ENCODE results near the gene TNIP1. TPM values are rescaled to one million over a fixed set of nuclear protein-coding genes. Genes with fewer than 3 reads are reported as not detected.

TNIP1 gene
- total RNA-seq, 6 donors from 2014 or later = 109 to 166 (median 130) TPM

DNA sequence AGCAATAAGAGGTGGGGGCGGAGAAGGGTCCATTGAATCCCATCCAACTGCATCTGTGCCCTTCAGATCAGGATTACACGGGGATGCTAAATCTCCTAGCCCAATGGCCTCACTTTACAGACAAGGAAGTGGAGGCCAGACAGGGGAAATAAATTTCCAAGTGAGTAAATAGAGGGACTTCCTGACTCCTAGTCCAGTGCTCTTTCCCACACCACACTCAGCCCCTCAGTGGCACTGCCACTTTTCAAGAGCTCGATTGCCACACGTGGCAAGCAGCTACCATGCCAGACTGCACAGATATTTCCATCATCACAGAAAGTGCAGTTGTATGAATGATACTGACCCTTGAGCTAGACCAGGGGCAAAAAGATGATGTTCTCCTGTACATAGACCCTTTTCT, 8.2 kb upstream of the TNIP1 start:
- peaks cover 47 to 65% (median 48%) of the 10 kb centered on the region in 4 donors for H3K4me1 ChIP-seq
- no peak for ATAC-seq (ENCODE audit: low FRiP score in 2 of 2)
- TF ChIP-seq, protein P1, sequence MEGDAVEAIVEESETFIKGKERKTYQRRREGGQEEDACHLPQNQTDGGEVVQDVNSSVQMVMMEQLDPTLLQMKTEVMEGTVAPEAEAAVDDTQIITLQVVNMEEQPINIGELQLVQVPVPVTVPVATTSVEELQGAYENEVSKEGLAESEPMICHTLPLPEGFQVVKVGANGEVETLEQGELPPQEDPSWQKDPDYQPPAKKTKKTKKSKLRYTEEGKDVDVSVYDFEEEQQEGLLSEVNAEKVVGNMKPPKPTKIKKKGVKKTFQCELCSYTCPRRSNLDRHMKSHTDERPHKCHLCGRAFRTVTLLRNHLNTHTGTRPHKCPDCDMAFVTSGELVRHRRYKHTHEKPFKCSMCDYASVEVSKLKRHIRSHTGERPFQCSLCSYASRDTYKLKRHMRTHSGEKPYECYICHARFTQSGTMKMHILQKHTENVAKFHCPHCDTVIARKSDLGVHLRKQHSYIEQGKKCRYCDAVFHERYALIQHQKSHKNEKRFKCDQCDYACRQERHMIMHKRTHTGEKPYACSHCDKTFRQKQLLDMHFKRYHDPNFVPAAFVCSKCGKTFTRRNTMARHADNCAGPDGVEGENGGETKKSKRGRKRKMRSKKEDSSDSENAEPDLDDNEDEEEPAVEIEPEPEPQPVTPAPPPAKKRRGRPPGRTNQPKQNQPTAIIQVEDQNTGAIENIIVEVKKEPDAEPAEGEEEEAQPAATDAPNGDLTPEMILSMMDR (IDR thresholded peaks at IDR 0.05) = no peak
- TF ChIP-seq POLR2A (IDR thresholded peaks at IDR 0.05) (no peak), EP300 (IDR thresholded peaks at IDR 0.05) (no peak), POLR2AphosphoS5 (IDR thresholded peaks at IDR 0.05) (no peak)
- no peaks in the 10 kb centered on the region for H3K9me3 ChIP-seq
- WGBS, 2 donors = 67 to 81% methylated on average over 4 of the region's 4 CpGs
- no peaks in the 10 kb centered on the region for H3K27me3 ChIP-seq
- no peak overlapping the region for H3K27ac ChIP-seq
- no peaks in the 10 kb centered on the region for H3K36me3 ChIP-seq
- no peak overlapping the region for H3K4me3 ChIP-seq
- no peak for DNase-seq

DNA sequence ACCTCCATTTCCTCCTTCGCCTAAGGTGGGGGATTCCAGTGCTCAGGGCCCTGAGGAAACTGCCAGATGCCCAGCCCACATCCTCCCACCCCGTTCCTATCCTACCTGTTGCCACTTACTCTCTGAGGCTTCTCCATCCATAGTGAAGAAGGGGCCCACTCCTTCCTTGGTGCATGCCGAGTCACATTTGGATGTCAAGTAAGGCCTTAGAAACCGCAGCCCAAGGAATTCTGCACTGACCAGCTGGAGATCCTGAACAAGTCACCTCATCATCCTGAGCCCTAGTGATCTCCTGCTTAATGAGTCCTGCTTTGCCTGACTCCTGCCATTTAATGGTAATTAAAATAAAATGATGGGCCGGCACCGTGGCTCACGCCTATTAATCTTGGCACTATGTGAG, 6.7 kb upstream of the TNIP1 start:
- Histone ChIP-seq H3K9me3 (no peaks in the 10 kb centered on the region), H3K4me3 (no peak overlapping the region), H3K27ac (peak overlapping the region; percentile 78 to 84 (median 83)), H3K4me1 (peaks cover 42 to 62% (median 49%) of the 10 kb centered on the region in 4 donors), H3K36me3 (no peaks in the 10 kb centered on the region), H3K27me3 (no peaks in the 10 kb centered on the region)
- WGBS, 2 donors = 83 to 85% methylated on average over 5 to 7 of the region's 7 CpGs
- no peak for DNase-seq
- ATAC-seq (ENCODE audit: low FRiP score in 2 of 2) = no peak
- TF ChIP-seq POLR2A (IDR thresholded peaks at IDR 0.05) = no peak
- peak in 1 of 2 donors; percentile 24 for TF ChIP-seq POLR2AphosphoS5 (IDR thresholded peaks at IDR 0.05)
- no peak for TF ChIP-seq EP300 (IDR thresholded peaks at IDR 0.05)

DNA sequence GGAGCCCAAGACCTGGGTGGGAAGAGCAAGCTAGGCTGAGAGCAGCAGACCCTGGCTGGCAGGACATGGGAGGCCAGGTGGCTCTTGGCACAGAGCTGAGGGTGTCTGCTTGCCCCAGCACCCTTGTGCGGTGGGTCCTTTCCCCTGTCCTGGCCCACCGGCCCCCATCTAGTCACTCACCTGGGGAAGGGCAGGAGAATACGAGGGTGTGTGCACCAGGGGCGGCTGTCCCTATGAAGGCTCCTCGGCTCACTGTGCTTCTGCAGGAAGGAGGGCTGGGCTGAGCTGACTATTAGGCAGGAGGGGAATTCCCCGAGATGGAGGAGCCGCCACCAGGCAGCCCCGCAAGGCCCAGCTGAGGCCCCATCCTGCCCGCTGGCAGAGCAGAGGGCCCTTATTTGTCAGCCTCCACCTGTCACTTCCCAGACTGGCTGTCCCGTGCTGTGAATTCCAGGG, 6.1 kb upstream of the TNIP1 start:
- peak overlapping the region; percentile 78 to 84 (median 83) for H3K27ac ChIP-seq
- H3K36me3 ChIP-seq = no peaks in the 10 kb centered on the region

DNA sequence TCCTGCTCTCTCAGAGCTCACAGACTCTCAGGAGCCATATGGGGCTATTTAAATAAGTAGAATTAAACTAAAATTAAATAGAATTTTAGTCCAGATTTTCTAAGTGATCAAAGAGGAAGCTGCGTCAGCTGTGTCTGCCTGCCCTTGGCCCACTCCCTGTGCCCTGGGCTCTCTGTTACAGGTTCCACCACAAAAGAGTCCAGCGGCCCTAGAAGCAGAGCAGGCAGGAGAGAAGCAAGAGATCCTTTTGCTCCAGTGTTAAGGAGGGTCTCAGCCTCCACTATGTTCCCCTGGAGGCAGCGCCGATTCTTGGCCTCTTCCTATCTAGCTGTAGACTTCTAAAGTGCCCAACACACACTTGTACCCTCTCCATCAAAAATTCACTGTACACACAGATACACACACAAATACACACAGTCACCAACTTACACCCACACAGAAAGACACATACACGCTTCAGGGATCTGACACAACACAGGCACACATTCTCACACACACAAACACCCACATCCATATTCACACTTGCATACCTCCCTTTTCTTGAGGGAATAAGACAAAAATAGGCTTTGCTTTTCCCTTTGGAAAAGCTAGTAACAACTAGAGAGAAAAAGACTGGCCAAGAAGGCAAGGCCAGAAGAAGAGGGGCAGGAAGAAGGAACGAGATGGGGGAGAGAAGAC, 5.5 kb upstream of the TNIP1 start:
- TF ChIP-seq POLR2A (IDR thresholded peaks at IDR 0.05) = no peak
- TF ChIP-seq, protein P1 (IDR thresholded peaks at IDR 0.05) = no peak
- no peak for TF ChIP-seq POLR2AphosphoS5 (IDR thresholded peaks at IDR 0.05)
- TF ChIP-seq EP300 (IDR thresholded peaks at IDR 0.05) = no peak
- WGBS, 2 donors = 54 to 62% methylated on average over 6 of the region's 6 CpGs
- Histone ChIP-seq H3K9me3 (no peaks in the 10 kb centered on the region), H3K4me3 (peak overlapping the region in 2 of 4 donors; percentile 9 to 35), H3K4me1 (peaks cover 44 to 62% (median 59%) of the 10 kb centered on the region in 4 donors), H3K27me3 (no peaks in the 10 kb centered on the region), H3K36me3 (no peaks in the 10 kb centered on the region), H3K27ac (peak overlapping the region; percentile 78 to 84 (median 83))
- DNase-seq (no peak), ATAC-seq (ENCODE audit: low FRiP score in 2 of 2) (peak in 1 of 2 donors; percentile 1)

More for the DNA sequence above, 6.1 kb upstream of the TNIP1 start:
- Histone ChIP-seq H3K9me3 (no peaks in the 10 kb centered on the region), H3K27me3 (no peaks in the 10 kb centered on the region), H3K4me3 (peak overlapping the region in 2 of 4 donors; percentile 9 to 35), H3K4me1 (peaks cover 45 to 63% (median 54%) of the 10 kb centered on the region in 4 donors)
- DNase-seq (peak; percentile 68 to 71), ATAC-seq (ENCODE audit: low FRiP score in 2 of 2) (peak in 1 of 2 donors; percentile 41)
- no peak for TF ChIP-seq EP300 (IDR thresholded peaks at IDR 0.05)
- TF ChIP-seq, protein P1 (IDR thresholded peaks at IDR 0.05) = no peak
- peak in 1 of 4 donors; percentile 15 for TF ChIP-seq POLR2A (IDR thresholded peaks at IDR 0.05)
- peak in 1 of 2 donors; percentile 48 for TF ChIP-seq POLR2AphosphoS5 (IDR thresholded peaks at IDR 0.05)
- 28 to 40% methylated on average over 4 to 6 of the region's 10 CpGs for WGBS, 2 donors

DNA sequence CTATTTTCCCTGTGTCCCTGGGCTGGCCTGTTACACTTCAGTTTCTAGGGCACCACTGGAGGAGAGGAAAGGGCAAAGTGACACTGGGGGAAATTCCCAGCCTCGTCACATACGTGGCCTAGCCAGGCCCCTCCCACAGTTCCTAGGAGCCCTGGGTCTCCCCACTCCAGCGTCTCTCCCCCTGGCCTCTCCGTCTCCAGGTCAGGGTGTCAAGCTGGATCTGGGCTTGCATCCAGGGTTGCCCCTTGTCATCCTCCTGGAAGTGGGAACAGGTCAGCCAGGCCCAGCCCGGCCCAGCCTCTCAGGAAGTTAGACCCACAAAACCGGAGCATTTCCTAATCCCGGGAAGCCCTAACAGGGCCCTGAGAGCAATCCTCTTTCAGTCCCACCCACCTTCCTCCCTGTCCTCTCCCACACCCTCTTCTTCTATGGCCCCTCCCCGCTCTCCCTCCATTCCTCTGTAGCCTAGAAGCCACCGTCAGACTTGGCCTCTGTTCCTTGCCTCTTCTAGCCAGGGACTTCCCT, 4.7 kb upstream of the TNIP1 start:
- Histone ChIP-seq H3K9me3 (no peaks in the 10 kb centered on the region), H3K27ac (peak overlapping the region; percentile 78 to 84 (median 83)), H3K27me3 (no peaks in the 10 kb centered on the region), H3K4me3 (peak overlapping the region in 1 of 4 donors; percentile 2), H3K4me1 (peaks cover 44 to 62% (median 59%) of the 10 kb centered on the region in 4 donors), H3K36me3 (no peaks in the 10 kb centered on the region)
- DNase-seq (peak; percentile 42 to 87), ATAC-seq (ENCODE audit: low FRiP score in 2 of 2) (peak; percentile 49 to 64)
- 12 to 13% methylated on average over 9 of the region's 9 CpGs for WGBS, 2 donors
- TF ChIP-seq POLR2AphosphoS5 (IDR thresholded peaks at IDR 0.05) = peak; percentile 59 to 61
- TF ChIP-seq EP300 (IDR thresholded peaks at IDR 0.05) = peak in 1 of 4 donors; percentile 39
- no peak for TF ChIP-seq POLR2A (IDR thresholded peaks at IDR 0.05)
